SU-DHL-6 (cell line): ENCODE measurements around the gene MED27.
"Not testable (repeated sequence)": the region's sequence is repeated elsewhere in the genome, so short reads cannot be mapped to it uniquely, and the experiment has no call there.

Experiments
- H2AFZ ChIP-seq: fragments of 200-600 bp; sonication (generic); 2 replicates; pipeline ENCODE4 v1.6.1; 2014; ENCODE audit warnings: low read depth, mild to moderate bottlenecking, moderate library complexity, mixed read lengths, antibody characterized with exemption, low read length; ENCODE audit not compliant: severe bottlenecking
- H3F3A ChIP-seq: fragments of 200-600 bp; shearing (Covaris generic); 2 replicates; pipeline ENCODE4 v1.6.0; 2016; ENCODE audit warnings: antibody characterized with exemption, mild to moderate bottlenecking; ENCODE audit not compliant: insufficient read depth
- H3K27ac ChIP-seq: fragments of 200-600 bp; sonication (generic); 2 replicates; pipeline ENCODE4 v1.5.1; 2016; ENCODE audit warnings: low read depth, mild to moderate bottlenecking, low read length, moderate library complexity, mixed read lengths
- H3K27me3 ChIP-seq: fragments of 200-600 bp; sonication (generic), shearing (Covaris generic); 2 replicates; pipeline ENCODE4 v1.6.0; 2014; ENCODE audit warnings: mild to moderate bottlenecking, low read length
- H3K36me3 ChIP-seq: fragments of 200-600 bp; sonication (generic); 2 replicates; pipeline ENCODE4 v1.6.1; 2014; ENCODE audit warnings: mild to moderate bottlenecking, low read length, mixed read lengths
- H3K4me2 ChIP-seq: fragments of 300-600, 200-600 bp; shearing (Covaris generic), sonication (generic); 2 replicates; pipeline ENCODE4 v1.6.0; 2014; ENCODE audit warnings: low read length, low read depth, mild to moderate bottlenecking; ENCODE audit not compliant: poor library complexity, severe bottlenecking
- H3K4me3 ChIP-seq: fragments of 200-600 bp; sonication (generic); 2 replicates; pipeline ENCODE4 v1.5.1; 2014; ENCODE audit warnings: antibody characterized with exemption, low read length, mild to moderate bottlenecking, mixed read lengths; ENCODE audit not compliant: insufficient read depth, poor library complexity, severe bottlenecking
- H3K79me2 ChIP-seq: fragments of 200-600 bp; sonication (generic); 2 replicates; pipeline ENCODE4 v1.6.1; 2014; ENCODE audit warnings: mild to moderate bottlenecking, low read length, moderate library complexity; ENCODE audit not compliant: insufficient read depth
- H3K9ac ChIP-seq: fragments of 200-600 bp; sonication (generic); 2 replicates; pipeline ENCODE4 v1.7.0; 2014; ENCODE audit warnings: mild to moderate bottlenecking, low read length
- H3K9me2 ChIP-seq: fragments of 200-600 bp; sonication (generic); replicated peaks from 2 replicates; pipeline ENCODE4 v1.6.1; 2014; ENCODE audit warnings: low read length; ENCODE audit not compliant: insufficient read depth
- H3K9me3 ChIP-seq: fragments of 200-600 bp; sonication (generic); 2 replicates; pipeline ENCODE4 v1.6.1; 2014; ENCODE audit warnings: low read length, mixed read lengths; ENCODE audit not compliant: insufficient read depth
- H4K20me1 ChIP-seq: fragments of 200-600 bp; sonication (generic); 2 replicates; pipeline ENCODE4 v1.6.1; 2014; ENCODE audit warnings: low read depth, mild to moderate bottlenecking, antibody characterized with exemption, low read length, moderate library complexity, mixed read lengths
- CTCF ChIP-seq: fragments of 200-600 bp; sonication (generic); IDR thresholded peaks from one replicate; pipeline ENCODE4 v1.5.1; 2017; ENCODE audit warnings: antibody characterized with exemption, mild to moderate bottlenecking, low read length, moderate library complexity; ENCODE audit not compliant: insufficient read depth, poor library complexity, severe bottlenecking
- EZH2phosphoT487 ChIP-seq: fragments of 200-600 bp; sonication (generic), shearing (Covaris generic); conservative IDR thresholded peaks from 2 replicates; pipeline ENCODE4 v1.6.1; 2018; ENCODE audit warnings: mild to moderate bottlenecking, antibody characterized with exemption, low read length, moderate library complexity, mixed read lengths

MED27 gene

GRCh38 chr9:131923132-131923671 is 156.5 kb downstream of the MED27 start:
- H3K9ac ChIP-seq, result no peak overlapping the region
- H3K4me3 ChIP-seq, result no peak overlapping the region
- no peak for TF ChIP-seq EZH2phosphoT487
- no peak for TF ChIP-seq CTCF
- H3K9me3 ChIP-seq, result no peaks in the 10 kb centered on the region
- H3K79me2 ChIP-seq, result no peaks in the 10 kb centered on the region
- no peaks in the 10 kb centered on the region for H3K9me2 ChIP-seq
- H2AFZ ChIP-seq, result no peak overlapping the region
- no peaks in the 10 kb centered on the region for H3F3A ChIP-seq
- H4K20me1 ChIP-seq, result no peaks in the 10 kb centered on the region
- H3K27ac ChIP-seq, result no peak overlapping the region
- H3K4me2 ChIP-seq, result no peak overlapping the region
- H3K36me3 ChIP-seq, result no peaks in the 10 kb centered on the region
- H3K27me3 ChIP-seq, result no peaks in the 10 kb centered on the region

GRCh38 chr9:131921635-131922034 is 158.0 kb downstream of the MED27 start:
- not testable (repeated sequence) for H3K27ac ChIP-seq, H3K79me2 ChIP-seq, H3K9me2 ChIP-seq, H2AFZ ChIP-seq, H3K36me3 ChIP-seq, H3F3A ChIP-seq, H4K20me1 ChIP-seq, H3K4me2 ChIP-seq, H3K4me3 ChIP-seq, H3K9me3 ChIP-seq, H3K9ac ChIP-seq, H3K27me3 ChIP-seq

- Histone ChIP-seq H3K9me2 (no peaks in the 10 kb centered on the region), H3K36me3 (no peaks in the 10 kb centered on the region), H3K4me3 (no peak overlapping the region), H3F3A (no peaks in the 10 kb centered on the region), H3K9me3 (no peaks in the 10 kb centered on the region), H4K20me1 (no peaks in the 10 kb centered on the region), H3K27ac (no peak overlapping the region), H2AFZ (no peak overlapping the region), H3K79me2 (no peaks in the 10 kb centered on the region), H3K4me2 (no peak overlapping the region), H3K9ac (no peak overlapping the region), H3K27me3 (no peaks in the 10 kb centered on the region)
- TF ChIP-seq EZH2phosphoT487 (no peak), CTCF (no peak)
Measured at GRCh38 chr9:131919216-131919615, 160.5 kb downstream of the MED27 start.

- Histone ChIP-seq H3K9me2 (no peaks in the 10 kb centered on the region), H3K36me3 (no peaks in the 10 kb centered on the region), H3K4me2 (no peak overlapping the region), H3K9ac (no peak overlapping the region), H4K20me1 (no peaks in the 10 kb centered on the region), H3K27ac (no peak overlapping the region), H3K79me2 (no peaks in the 10 kb centered on the region), H3K9me3 (no peaks in the 10 kb centered on the region), H3K27me3 (no peaks in the 10 kb centered on the region), H3K4me3 (no peak overlapping the region), H3F3A (no peaks in the 10 kb centered on the region), H2AFZ (no peak overlapping the region)
- TF ChIP-seq EZH2phosphoT487 (no peak), CTCF (no peak)
Measured at GRCh38 chr9:131918481-131918880, 161.2 kb downstream of the MED27 start.
